NCI-H2107 treated with DMSO at 0.1 percent for 48 hours (cell line): ENCODE measurements around the gene LRRC31.

Source experiments
- DNase-seq: peaks from one replicate; lab custom pipeline; 2025; ENCODE audit not compliant: unreplicated experiment; lab: John Stamatoyannopoulos, UW

LRRC31 gene

DNA sequence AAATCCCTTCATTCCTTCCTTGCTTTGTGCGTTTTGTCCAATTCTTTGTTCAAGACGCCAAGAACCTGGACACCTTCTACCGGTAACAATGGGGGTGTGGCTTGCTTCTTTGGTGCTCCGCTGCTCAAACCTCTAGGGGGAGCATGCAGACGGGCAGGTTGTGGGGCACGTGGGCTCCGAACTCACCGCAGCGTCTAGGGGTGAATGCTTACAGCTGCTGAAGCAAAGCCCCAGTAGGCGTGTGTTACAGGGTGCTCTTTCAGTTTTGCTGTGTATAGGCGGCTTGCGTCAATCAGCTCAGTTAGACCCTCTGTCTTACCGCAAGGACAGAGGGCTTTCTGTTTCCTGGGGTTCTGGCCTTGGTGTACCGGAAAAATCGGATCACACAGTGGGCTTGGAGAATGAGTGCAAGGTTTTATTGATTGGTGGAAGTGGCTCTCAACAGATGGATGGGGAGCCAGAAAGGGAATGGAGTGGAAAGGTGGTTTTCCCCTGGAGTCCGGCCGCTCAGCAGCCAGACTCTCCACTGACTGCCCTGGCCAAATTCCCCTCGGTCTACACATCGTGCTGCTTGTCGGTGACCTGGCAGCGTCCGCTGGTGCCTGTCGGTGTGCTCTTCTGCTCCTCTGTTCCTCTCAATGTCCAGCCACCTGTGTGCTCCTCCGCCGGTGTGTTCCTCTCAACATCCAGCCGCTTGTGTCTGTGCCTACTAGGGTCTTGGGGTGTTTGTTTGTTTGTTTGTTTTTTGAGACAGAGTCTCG lies 55.8 kb downstream of the LRRC31 start:
- peak; percentile 65 for DNase-seq

- DNase-seq, result no peak
Measured at GRCh38 chr3:169813278-169813677, 56.5 kb downstream of the LRRC31 start.

DNA sequence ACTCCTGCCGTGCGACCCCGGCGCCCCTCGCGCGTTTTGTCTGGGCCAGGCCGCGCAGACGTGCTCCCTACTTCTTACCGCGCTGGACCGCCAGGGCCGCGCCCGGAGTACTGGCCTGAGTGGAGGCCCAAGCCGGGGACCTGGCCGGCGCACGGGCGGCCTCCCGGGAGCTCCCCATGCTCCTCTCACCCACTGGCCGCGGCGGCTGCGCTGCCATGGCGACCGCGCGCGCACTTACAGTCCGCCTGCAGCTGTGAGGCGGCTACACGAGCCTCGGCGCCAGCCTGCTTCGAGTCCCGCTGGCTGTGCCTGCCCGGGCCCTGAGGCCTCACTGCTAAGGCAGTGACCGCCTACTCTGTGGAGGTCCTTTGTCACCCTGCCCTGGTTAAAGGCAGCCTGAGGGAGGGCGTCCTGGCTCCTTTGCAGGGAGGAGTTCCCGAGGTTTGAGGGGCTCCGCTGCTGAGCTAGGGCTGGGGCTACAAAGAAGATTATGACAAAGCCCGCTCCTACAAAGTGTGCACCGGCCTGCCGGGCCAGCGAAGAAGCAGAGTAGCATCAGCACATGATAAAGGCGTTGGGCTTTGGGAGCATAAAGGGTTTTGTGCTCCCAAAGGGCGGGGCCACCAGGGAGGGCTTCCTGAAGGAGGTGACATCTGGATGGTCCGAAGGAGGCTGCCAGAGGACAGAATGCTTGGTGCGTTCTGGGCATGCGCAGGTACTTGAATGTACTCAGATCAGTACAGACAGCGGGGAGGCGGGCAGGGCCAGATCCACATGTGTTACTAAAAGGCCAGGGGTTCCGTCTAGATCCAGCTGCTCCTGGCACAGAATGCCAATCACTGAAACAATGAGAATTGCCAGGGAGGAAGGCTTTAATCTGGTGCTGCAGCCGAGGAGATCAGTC lies 57.2 kb downstream of the LRRC31 start, which contains the start of the genes LRRC34 and LRRIQ4:
LRRC34 (minus strand) TSS at position 573 of the 904 bp plus-strand sequence; CDS start at position 217, 356 bp downstream.
LRRIQ4 (plus strand) TSS at position 539 of the 904 bp plus-strand sequence. CDS start 9,052 bp downstream, outside the sequence.
- peak; percentile 94 for DNase-seq

- DNase-seq, result peak; percentile 81
Measured at GRCh38 chr3:169811631-169812331, 58.0 kb downstream of the LRRC31 start.

DNA sequence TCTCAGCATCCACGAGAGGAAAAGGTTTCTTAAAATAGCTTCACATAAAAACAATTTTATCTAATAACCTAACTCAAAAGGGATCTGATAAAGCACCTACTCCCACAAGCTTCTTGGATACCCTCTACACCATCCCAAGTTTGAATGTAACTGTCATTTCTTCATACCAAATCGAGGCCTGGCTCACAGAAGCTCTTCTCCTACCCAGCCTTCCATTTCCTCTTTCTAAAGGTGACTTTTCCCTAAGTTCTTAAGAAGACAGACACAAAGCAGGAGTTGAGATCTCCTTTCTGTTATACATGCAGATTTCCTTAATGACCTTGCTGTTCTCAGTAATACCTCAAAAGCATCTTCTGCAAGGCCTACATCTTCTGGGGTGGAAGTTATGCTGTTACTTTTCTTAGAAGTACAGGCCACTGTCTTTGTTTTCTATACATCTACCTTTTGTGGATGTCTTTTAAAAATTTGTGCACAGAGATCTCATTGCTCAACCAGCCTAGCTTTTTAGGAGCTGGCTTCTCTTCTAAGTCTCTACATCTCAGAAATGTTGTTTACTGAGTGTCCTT lies 60.4 kb downstream of the LRRC31 start:
- DNase-seq, result no peak

DNA sequence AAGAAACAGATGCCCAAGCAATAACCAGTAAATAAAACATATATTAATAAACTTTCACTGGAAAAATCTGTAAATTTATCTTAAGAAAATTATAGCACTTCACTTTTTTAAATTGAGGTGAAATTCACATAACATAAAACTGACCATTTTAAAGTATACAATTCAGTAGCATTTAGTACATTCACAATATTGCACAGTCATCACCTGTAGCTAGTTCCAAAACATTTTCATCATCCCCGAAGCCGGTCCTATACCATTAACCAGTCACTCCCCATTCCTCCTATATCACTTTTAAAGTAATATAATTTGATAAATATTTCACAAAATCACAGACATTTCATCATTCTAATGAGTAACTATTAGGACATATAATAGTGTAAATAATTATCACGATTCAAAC lies 65.1 kb downstream of the LRRC31 start:
- no peak for DNase-seq

DNA sequence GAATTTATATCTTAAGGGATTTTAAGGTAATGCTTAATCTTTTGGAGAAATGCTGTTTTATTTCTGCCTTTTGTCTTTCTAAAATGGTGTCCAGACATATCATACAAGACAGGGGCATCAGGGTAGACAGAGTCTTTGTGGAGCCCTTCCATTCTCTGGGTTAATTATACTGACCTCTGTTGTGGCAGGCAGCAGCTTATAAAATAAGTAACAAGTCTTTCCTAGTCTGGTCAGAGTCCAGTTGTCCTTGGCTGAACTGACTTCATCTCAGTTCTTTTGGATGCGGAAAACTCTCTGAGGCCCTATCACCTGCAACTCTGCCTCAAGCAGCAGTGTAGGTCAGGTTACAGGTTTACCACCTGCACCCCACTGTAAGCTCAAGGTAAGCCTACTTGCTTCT lies 77.4 kb downstream of the LRRC31 start:
- no peak for DNase-seq

DNA sequence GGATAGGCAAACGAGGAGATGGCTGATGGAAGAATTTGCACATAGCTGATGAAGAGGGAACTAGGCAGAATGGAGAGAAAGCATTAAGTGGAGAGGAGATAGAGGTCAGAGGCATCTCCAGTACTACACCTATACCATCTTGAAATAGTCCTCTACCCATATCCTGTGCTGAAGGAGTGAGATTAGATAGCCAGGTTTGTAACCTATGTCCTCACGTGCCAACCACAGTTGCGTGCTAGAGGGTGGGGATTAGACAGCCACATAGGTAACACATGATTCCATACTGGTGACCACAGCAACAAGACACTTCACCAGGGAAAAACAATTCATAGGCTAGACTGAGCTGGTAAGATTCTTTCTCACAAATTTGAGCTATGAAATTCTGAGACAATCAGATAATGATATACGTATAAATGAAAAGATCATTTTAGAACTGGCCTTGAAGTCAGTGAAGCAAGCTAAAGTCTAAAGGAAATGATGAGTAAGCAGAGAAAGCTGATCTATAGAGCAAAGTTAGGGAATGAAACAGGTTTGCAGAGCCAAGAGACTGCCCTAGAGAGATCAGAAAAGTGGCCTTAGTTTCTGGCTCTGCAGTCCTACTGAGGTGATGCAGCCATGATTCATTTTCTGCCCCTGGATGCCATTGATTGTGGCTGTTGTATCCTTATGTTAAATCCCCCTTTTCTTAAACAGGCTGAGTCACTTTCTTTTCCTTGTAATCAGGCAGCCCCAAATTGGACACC lies 78.9 kb downstream of the LRRC31 start:
- no peak for DNase-seq

GRCh38 chr3:169790219-169790618 lies 79.5 kb downstream of the LRRC31 start:
- DNase-seq, result no peak
